NCI-H748 treated with DMSO at 0.1 percent for 48 hours (cell line): ENCODE results near the gene PHRF1.

Experiments used
- DNase-seq: peaks from one replicate; lab custom pipeline; 2025; lab: John Stamatoyannopoulos, UW

The PHRF1 gene

GRCh38 chr11:596374-596773 is 20.1 kb downstream of the PHRF1 start:
- no peak for DNase-seq

DNA sequence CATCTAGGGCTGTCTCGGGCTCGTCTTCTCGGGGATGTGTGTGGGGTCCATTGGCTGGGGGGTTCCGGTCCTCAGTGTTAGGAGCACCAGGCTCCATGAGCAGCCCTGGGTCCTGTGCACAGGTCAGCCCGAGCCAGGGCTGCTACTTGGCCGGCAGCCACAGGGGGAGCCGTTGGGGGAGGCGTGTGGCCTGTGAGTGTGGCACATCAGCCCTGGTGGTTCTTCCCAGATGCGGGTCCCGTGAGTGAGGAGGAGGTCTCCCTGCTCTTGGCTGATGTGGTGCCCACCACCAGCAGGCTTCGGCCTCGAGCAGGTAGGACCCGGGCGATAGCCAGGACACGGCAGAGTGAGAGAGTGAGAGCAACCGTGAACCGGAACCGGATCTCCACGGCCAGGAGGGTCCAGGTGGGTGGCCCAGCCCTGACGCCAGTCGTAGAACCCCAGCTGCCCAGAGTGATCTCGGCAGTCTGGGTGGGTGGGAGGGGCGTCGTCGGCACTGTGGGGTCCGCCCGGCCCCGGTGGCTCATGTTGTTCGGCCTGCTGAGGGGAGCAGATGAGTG is 21.0 kb downstream of the PHRF1 start:
- no peak for DNase-seq

- no peak for DNase-seq
These were observed 21.9 kb downstream of the PHRF1 start for GRCh38 chr11:598005-598680.

DNA sequence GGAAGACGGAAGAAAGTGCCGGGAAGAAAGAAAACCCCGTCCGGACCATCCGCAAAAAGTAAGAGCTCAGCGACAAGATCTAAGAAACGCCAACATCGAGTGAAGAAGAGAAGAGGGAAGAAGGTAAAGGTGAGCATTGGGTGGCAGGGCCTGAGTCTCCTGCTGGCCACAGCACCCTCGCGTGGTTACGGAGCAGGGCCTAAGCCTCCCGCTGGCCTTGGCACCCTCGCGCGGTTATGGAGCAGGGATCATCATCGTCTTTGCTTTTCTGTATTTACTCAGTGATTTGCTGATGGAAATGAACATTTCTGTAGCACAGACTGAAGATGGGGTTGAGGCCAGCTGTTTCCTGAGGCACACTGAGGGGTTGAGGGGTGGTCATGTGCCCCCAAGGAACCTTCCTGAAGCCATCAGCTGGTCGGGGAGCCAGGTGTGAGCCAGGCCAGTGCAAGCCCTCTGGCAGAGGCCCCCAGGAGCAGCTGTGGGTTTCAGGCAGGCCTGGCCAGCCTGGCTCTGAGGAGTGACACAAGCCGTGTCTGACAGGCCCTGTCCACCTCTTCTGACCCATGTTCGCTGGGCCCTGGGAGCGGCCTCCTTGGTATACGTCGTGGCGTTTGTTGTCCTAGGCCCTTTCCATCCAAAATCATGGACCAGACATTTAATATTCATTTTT is 25.4 kb downstream of the PHRF1 start:
- no peak for DNase-seq

- no peak for DNase-seq
These were observed 26.9 kb downstream of the PHRF1 start for GRCh38 chr11:603154-603553.

- no peak for DNase-seq
These were observed 29.2 kb downstream of the PHRF1 start for GRCh38 chr11:605286-606129.

GRCh38 chr11:606245-606644 is 30.0 kb downstream of the PHRF1 start:
- DNase-seq = no peak

GRCh38 chr11:607020-607780 is 30.9 kb downstream of the PHRF1 start:
- no peak for DNase-seq

- DNase-seq = no peak
These were observed 31.8 kb downstream of the PHRF1 start for GRCh38 chr11:607971-608659.

- no peak for DNase-seq
These were observed 32.6 kb downstream of the PHRF1 start for GRCh38 chr11:608791-609251.

DNA sequence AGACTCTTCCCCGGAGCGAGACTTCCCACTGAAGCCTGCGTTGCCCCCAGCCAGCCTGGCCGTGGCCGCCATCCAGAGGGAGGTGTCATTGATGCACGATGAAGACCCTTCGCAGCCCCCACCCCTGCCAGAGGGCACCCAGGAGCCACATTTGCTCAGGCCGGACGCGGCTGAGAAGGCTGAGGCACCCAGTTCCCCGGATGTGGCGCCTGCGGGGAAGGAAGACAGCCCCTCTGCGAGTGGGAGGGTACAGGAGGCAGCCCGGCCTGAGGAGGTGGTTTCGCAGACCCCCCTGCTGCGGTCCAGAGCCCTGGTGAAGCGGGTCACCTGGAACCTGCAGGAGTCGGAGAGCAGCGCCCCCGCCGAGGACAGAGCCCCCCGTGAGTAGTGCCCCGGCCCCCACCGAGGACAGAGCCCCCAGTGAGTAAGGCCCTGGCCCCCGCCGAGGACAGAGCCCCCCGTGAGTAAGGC is 33.1 kb downstream of the PHRF1 start:
- DNase-seq = no peak

- no peak for DNase-seq
These were observed 34.0 kb downstream of the PHRF1 start for GRCh38 chr11:610146-610801.

- DNase-seq = no peak
These were observed 35.0 kb downstream of the PHRF1 start for GRCh38 chr11:611001-611996.

GRCh38 chr11:612201-612960 is 36.1 kb downstream of the PHRF1 start:
- no peak for DNase-seq

DNA sequence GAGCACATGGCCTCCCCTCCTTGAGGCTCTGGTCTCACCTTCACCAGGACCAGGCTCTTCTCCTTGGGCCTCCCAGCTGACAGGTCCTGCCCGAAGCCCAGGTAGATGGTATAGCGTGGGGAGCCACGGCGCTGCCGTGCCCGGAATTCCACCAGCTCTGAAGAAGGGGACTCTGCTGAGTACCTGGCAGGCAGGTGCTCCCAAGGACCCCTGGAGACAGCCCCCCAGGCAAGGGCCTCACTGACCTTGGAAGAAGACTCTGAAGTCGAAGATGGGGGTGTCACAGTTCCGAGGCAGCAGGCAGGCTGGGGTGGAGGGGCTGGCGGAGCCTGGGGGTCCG is 36.7 kb downstream of the PHRF1 start:
- no peak for DNase-seq

DNA sequence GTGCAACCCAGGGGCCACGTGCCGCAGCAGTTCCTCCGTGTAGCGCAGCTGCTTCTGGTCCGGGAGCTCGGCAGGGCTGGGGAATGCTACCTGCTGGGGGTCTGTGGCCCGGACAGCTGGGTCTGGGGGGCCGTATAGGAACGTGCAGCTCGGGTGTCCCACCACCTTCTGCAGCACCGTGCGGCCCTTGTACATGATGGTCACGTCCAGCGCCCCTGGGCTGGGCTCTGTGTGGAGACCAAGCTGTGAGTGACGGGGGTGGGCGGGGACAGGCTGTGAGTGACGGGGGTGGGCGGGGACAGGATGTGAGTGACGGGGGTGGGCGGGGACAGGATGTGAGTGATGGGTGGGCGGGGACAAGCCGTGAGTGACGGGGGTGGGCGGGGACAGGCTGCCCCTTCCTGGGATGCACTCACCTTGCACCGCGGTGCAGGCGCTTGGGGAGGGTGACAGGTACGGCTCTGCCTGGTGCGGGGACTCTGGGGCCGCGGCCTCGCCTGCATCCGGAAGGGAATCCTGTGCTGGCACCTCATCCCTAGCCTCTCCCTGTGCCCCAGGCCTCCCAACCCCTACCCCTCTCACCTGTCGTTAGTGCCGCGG is 37.2 kb downstream of the PHRF1 start:
- DNase-seq = peak; percentile 30

DNA sequence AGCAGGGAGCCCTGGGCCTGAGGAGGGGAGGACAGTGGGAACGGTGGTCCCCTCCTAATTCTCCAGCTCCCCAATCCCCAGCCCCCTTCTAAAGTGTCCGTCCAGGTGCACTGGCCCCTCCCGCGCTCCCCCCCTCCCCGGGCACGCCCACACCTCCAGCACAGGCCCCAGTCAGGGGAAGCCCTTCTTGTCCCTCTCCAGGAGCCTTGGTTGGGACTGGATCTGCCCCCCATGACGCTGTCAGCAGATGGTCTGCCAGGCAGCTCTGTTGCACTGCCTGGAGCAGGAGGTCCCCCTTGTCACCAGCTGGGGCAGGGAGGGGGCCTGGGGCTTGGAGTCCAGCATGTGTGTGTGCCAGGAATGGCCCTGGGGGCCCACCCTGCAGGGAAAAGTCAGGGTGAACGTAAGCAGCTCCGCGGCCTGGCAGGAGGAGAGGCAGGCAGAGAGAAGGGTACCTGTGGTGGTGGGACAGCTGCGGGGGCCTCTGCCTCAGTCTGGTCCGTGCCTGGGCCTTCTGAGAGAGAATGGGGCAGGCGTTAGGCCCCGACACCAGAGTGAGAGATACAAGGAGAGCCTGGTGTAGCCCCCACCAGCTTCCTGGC is 37.9 kb downstream of the PHRF1 start:
- no peak for DNase-seq
